Measurements from ENCODE around the gene RAPGEF4. TPM values are rescaled to one million over a fixed set of nuclear protein-coding genes. Genes with fewer than 3 reads are reported as not detected.

Gene RAPGEF4
- total and polyA plus RNA-seq, 3 experiments from 2014 or later: not detected

GRCh38 chr2:172865422-172865821 is 129.8 kb downstream of the RAPGEF4 start:
- Mint-ChIP-seq H3K4me1 (no peaks in the 10 kb centered on the region), H3K27ac (no peak overlapping the region), H3K4me3 (no peak overlapping the region), H3K36me3 (no peaks in the 10 kb centered on the region), H3K27me3 (peaks cover 9 to 28% of the 10 kb centered on the region in 2 donors), H3K9me3 (peaks cover 0 to 2% (median 0%) of the 10 kb centered on the region in 5 donors)
- ChIA-PET POLR2A (no interaction called here), CTCF (no interaction called here)
- no peaks in the 10 kb centered on the region for H3K9me3 ChIP-seq (ENCODE audit: low read length)
- H3K36me3 ChIP-seq (ENCODE audit: insufficient read depth, low read length): no peaks in the 10 kb centered on the region
- DNase-seq: no peak
- H3K4me3 ChIP-seq (ENCODE audit: low read length): no peak overlapping the region
- H3K27me3 ChIP-seq (ENCODE audit: insufficient read depth, low read length, poor library complexity, severe bottlenecking): peaks cover 6% of the 10 kb centered on the region
- no peaks in the 10 kb centered on the region for H3K4me1 ChIP-seq (ENCODE audit: insufficient read depth, low read length)
- no peak overlapping the region for H3K27ac ChIP-seq (ENCODE audit: low read depth, low read length)

GRCh38 chr2:172869861-172870260 is 134.2 kb downstream of the RAPGEF4 start:
- H3K36me3 Mint-ChIP-seq: no peaks in the 10 kb centered on the region
- Histone ChIP-seq H3K27me3 (ENCODE audit: insufficient read depth, low read length, poor library complexity, severe bottlenecking) (no peaks in the 10 kb centered on the region), H3K27ac (ENCODE audit: low read depth, low read length) (no peak overlapping the region), H3K9me3 (ENCODE audit: low read length) (no peaks in the 10 kb centered on the region), H3K36me3 (ENCODE audit: insufficient read depth, low read length) (no peaks in the 10 kb centered on the region), H3K4me1 (ENCODE audit: insufficient read depth, low read length) (no peaks in the 10 kb centered on the region), H3K4me3 (ENCODE audit: low read length) (no peak overlapping the region)
- H3K4me3 Mint-ChIP-seq: no peak overlapping the region
- POLR2A ChIA-PET: no interaction called here
- no peaks in the 10 kb centered on the region for H3K4me1 Mint-ChIP-seq
- H3K27me3 Mint-ChIP-seq: peaks cover 3 to 4% of the 10 kb centered on the region in 2 donors
- H3K9me3 Mint-ChIP-seq: peaks cover 0 to 4% (median 0%) of the 10 kb centered on the region in 5 donors
- CTCF ChIA-PET: no interaction called here
- no peak overlapping the region for H3K27ac Mint-ChIP-seq
- DNase-seq: no peak

- Histone ChIP-seq H3K9me3 (ENCODE audit: low read length) (no peaks in the 10 kb centered on the region), H3K27ac (ENCODE audit: low read depth, low read length) (no peak overlapping the region), H3K36me3 (ENCODE audit: insufficient read depth, low read length) (no peaks in the 10 kb centered on the region), H3K4me3 (ENCODE audit: low read length) (no peak overlapping the region), H3K27me3 (ENCODE audit: insufficient read depth, low read length, poor library complexity, severe bottlenecking) (no peaks in the 10 kb centered on the region), H3K4me1 (ENCODE audit: insufficient read depth, low read length) (no peaks in the 10 kb centered on the region)
- Mint-ChIP-seq H3K4me1 (no peaks in the 10 kb centered on the region), H3K4me3 (no peak overlapping the region), H3K36me3 (no peaks in the 10 kb centered on the region), H3K27me3 (peaks cover 2 to 3% of the 10 kb centered on the region in 2 donors), H3K27ac (no peak overlapping the region), H3K9me3 (peaks cover 0 to 2% (median under 1%) of the 10 kb centered on the region in 5 donors)
- ChIA-PET POLR2A (no interaction called here), CTCF (no interaction called here)
- DNase-seq: no peak
These were observed 134.8 kb downstream of the RAPGEF4 start for GRCh38 chr2:172870396-172870795.

GRCh38 chr2:172877826-172878225 is 142.2 kb downstream of the RAPGEF4 start:
- H3K4me3 ChIP-seq (ENCODE audit: low read length): no peak overlapping the region
- H3K27ac Mint-ChIP-seq: no peak overlapping the region
- H3K27me3 ChIP-seq (ENCODE audit: insufficient read depth, low read length, poor library complexity, severe bottlenecking): no peaks in the 10 kb centered on the region
- no peak for DNase-seq
- no peaks in the 10 kb centered on the region for H3K4me1 Mint-ChIP-seq
- peaks cover 0 to 4% (median 0%) of the 10 kb centered on the region in 3 donors for H3K36me3 Mint-ChIP-seq
- no peak overlapping the region for H3K4me3 Mint-ChIP-seq
- H3K36me3 ChIP-seq (ENCODE audit: insufficient read depth, low read length): no peaks in the 10 kb centered on the region
- H3K9me3 Mint-ChIP-seq: peaks cover 4 to 8% (median 7%) of the 10 kb centered on the region in 5 donors
- CTCF ChIA-PET: no interaction called here
- peaks cover 12 to 51% of the 10 kb centered on the region in 2 donors for H3K27me3 Mint-ChIP-seq
- H3K9me3 ChIP-seq (ENCODE audit: low read length): no peaks in the 10 kb centered on the region
- H3K27ac ChIP-seq (ENCODE audit: low read depth, low read length): no peak overlapping the region
- H3K4me1 ChIP-seq (ENCODE audit: insufficient read depth, low read length): no peaks in the 10 kb centered on the region
- POLR2A ChIA-PET: no interaction called here

DNA sequence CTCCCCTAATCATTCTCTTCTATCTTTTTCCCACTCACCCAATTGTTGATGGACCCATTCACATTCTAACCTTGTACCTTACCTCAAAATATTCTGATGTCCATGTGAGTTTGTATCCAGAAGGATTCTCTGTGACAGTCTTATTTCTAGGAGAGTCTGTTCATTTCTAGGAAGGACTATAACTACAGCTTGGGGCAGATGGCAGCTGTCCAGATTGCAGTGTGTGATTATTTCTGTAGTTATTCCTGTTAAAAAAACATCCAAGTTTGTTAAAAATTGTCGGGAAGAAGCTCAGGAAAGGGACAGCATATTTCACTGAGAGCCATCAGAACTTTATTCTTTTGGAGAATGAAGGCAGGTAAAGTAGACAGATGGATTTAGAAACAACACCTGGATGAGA is 142.6 kb downstream of the RAPGEF4 start:
- H3K27ac ChIP-seq (ENCODE audit: low read depth, low read length): no peak overlapping the region
- POLR2A ChIA-PET: no interaction called here

DNA sequence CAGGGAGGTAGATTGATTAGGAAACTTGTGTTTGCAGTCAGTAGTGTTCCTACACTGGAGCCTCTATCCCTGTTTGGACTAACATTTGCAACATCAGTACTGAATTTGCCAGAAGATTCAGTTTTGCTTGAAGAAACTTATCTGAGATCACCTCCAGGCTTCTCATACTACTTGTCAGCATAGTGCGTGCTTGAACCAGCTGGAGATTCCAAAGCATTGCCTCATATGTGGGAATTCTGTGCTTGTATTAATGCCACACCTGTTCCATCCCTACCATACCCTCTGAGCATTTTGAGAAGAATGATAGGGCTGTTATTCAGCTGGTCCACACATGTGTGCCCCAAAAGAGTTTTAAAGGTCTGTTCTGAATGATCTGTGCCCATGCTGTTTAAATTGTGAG is 148.7 kb downstream of the RAPGEF4 start:
- ChIA-PET POLR2A (no interaction called here), CTCF (no interaction called here)
- H3K9me3 ChIP-seq (ENCODE audit: low read length): no peaks in the 10 kb centered on the region
- H3K4me1 Mint-ChIP-seq: no peaks in the 10 kb centered on the region
- H3K27ac Mint-ChIP-seq: no peak overlapping the region
- H3K4me3 ChIP-seq (ENCODE audit: low read length): no peak overlapping the region
- no peaks in the 10 kb centered on the region for H3K27me3 ChIP-seq (ENCODE audit: insufficient read depth, low read length, poor library complexity, severe bottlenecking)
- H3K27me3 Mint-ChIP-seq: peaks cover 5 to 39% of the 10 kb centered on the region in 2 donors
- H3K36me3 Mint-ChIP-seq: no peaks in the 10 kb centered on the region
- no peaks in the 10 kb centered on the region for H3K36me3 ChIP-seq (ENCODE audit: insufficient read depth, low read length)
- no peaks in the 10 kb centered on the region for H3K9me3 Mint-ChIP-seq
- DNase-seq: no peak
- no peak overlapping the region for H3K4me3 Mint-ChIP-seq
- no peak overlapping the region for H3K27ac ChIP-seq (ENCODE audit: low read depth, low read length)
- no peaks in the 10 kb centered on the region for H3K4me1 ChIP-seq (ENCODE audit: insufficient read depth, low read length)

More for the DNA sequence above, 142.6 kb downstream of the RAPGEF4 start:
- peaks cover 0 to 4% (median 0%) of the 10 kb centered on the region in 3 donors for H3K36me3 Mint-ChIP-seq
- H3K36me3 ChIP-seq (ENCODE audit: insufficient read depth, low read length): no peaks in the 10 kb centered on the region
- H3K9me3 Mint-ChIP-seq: peaks cover 4 to 8% (median 7%) of the 10 kb centered on the region in 5 donors
- H3K4me1 ChIP-seq (ENCODE audit: insufficient read depth, low read length): no peaks in the 10 kb centered on the region
- H3K4me1 Mint-ChIP-seq: no peaks in the 10 kb centered on the region
- H3K27ac Mint-ChIP-seq: no peak overlapping the region
- H3K9me3 ChIP-seq (ENCODE audit: low read length): no peaks in the 10 kb centered on the region
- H3K4me3 Mint-ChIP-seq: no peak overlapping the region
- no peak for DNase-seq
- peaks cover 12 to 51% of the 10 kb centered on the region in 2 donors for H3K27me3 Mint-ChIP-seq
- H3K27me3 ChIP-seq (ENCODE audit: insufficient read depth, low read length, poor library complexity, severe bottlenecking): no peaks in the 10 kb centered on the region
- H3K4me3 ChIP-seq (ENCODE audit: low read length): no peak overlapping the region
- CTCF ChIA-PET: no interaction called here

- Histone ChIP-seq H3K27ac (ENCODE audit: low read depth, low read length) (no peak overlapping the region), H3K4me1 (ENCODE audit: insufficient read depth, low read length) (no peaks in the 10 kb centered on the region), H3K27me3 (ENCODE audit: insufficient read depth, low read length, poor library complexity, severe bottlenecking) (no peaks in the 10 kb centered on the region), H3K36me3 (ENCODE audit: insufficient read depth, low read length) (no peaks in the 10 kb centered on the region), H3K9me3 (ENCODE audit: low read length) (no peaks in the 10 kb centered on the region), H3K4me3 (ENCODE audit: low read length) (no peak overlapping the region)
- no peak for DNase-seq
- H3K4me1 Mint-ChIP-seq: no peaks in the 10 kb centered on the region
- H3K9me3 Mint-ChIP-seq: no peaks in the 10 kb centered on the region
- H3K4me3 Mint-ChIP-seq: no peak overlapping the region
- CTCF ChIA-PET: no interaction called here
- H3K36me3 Mint-ChIP-seq: no peaks in the 10 kb centered on the region
- POLR2A ChIA-PET: no interaction called here
- no peak overlapping the region for H3K27ac Mint-ChIP-seq
- H3K27me3 Mint-ChIP-seq: peaks cover 3 to 39% of the 10 kb centered on the region in 2 donors
These were observed 150.4 kb downstream of the RAPGEF4 start for GRCh38 chr2:172885996-172886395.

DNA sequence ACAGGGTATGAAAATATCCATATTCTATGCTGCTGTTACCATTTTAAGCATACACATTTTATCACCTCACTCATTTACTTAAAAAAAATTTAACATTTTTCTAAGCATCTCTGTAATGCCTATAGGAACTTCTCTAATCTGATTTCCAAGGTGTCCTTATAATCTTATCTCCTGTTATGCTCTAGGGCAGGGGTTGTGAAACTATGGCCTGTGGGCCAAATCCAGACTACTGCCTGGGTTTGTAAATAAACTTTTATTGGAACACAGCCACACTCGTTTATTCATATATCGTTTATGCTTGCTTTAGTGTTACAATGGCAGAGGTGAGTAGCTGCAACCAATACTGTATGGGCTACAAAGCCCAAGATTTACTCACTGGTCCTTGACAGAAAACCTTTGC is 151.6 kb downstream of the RAPGEF4 start:
- H3K4me3 ChIP-seq (ENCODE audit: low read length): no peak overlapping the region
- Mint-ChIP-seq H3K36me3 (no peaks in the 10 kb centered on the region), H3K4me3 (no peak overlapping the region), H3K9me3 (no peaks in the 10 kb centered on the region), H3K27me3 (peaks cover 2 to 36% of the 10 kb centered on the region in 2 donors), H3K27ac (no peak overlapping the region), H3K4me1 (no peaks in the 10 kb centered on the region)
- H3K27ac ChIP-seq (ENCODE audit: low read depth, low read length): no peak overlapping the region
- no peak for DNase-seq
- H3K9me3 ChIP-seq (ENCODE audit: low read length): no peaks in the 10 kb centered on the region
- H3K36me3 ChIP-seq (ENCODE audit: insufficient read depth, low read length): no peaks in the 10 kb centered on the region
- H3K4me1 ChIP-seq (ENCODE audit: insufficient read depth, low read length): no peaks in the 10 kb centered on the region
- ChIA-PET CTCF (no interaction called here), POLR2A (no interaction called here)
- H3K27me3 ChIP-seq (ENCODE audit: insufficient read depth, low read length, poor library complexity, severe bottlenecking): no peaks in the 10 kb centered on the region
